Measurements from ENCODE around the gene PPP1R27.

The PPP1R27 gene

DNA sequence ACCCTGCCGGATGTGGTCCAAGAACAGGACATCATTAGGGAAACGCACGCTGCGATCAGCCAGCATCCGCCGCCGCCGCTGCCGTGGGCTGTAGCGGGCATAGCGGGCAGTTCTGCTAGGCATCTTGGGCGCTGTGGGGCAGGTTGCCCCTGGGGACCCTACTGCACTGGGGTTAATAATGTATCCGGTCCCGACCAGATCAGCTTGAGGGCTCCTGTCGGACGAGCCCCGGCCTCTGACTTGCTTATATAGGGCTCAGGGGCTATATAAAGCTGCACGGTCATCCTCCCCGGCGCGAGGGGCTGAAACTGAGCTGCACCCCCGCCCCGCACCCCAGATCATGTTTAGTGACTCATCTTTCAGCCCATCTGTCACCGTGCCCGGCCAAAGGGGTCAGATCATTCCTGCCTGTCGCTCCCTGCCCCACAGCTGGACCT is at the start of gene PPP1R27:
PPP1R27 (minus strand) TSS at position 220 of the 437 bp plus-strand sequence; CDS start at position 123, 97 bp downstream.
- Histone ChIP-seq H3K36me3 (ENCODE audit: control insufficient read depth in 1 of 2, insufficient read depth in 2 of 2, low read length in 2 of 2) (no peaks in the 10 kb centered on the region), H3K4me3 (ENCODE audit: low read depth in 1 of 2, low read length in 2 of 2) (peak within 1 kb of the TSS in 1 of 2 donors; percentile 79), H3K27me3 (ENCODE audit: control insufficient read depth in 1 of 2, insufficient read depth in 2 of 2, low read length in 2 of 2) (no peaks in the 10 kb centered on the region), H3K9me3 (ENCODE audit: control insufficient read depth in 1 of 2, low read length in 2 of 2) (no peaks in the 10 kb centered on the region), H3K9ac (ENCODE audit: low read depth in 1 of 2, low read length in 2 of 2) (peak within 1 kb of the TSS; percentile 69 to 81), H3K4me1 (ENCODE audit: control insufficient read depth in 1 of 2, insufficient read depth in 2 of 2, low read length in 2 of 2) (peaks cover 18 to 20% of the 10 kb centered on the region in 2 donors), H3K27ac (ENCODE audit: low read depth, low read length) (peak within 1 kb of the TSS; percentile 92)

DNA sequence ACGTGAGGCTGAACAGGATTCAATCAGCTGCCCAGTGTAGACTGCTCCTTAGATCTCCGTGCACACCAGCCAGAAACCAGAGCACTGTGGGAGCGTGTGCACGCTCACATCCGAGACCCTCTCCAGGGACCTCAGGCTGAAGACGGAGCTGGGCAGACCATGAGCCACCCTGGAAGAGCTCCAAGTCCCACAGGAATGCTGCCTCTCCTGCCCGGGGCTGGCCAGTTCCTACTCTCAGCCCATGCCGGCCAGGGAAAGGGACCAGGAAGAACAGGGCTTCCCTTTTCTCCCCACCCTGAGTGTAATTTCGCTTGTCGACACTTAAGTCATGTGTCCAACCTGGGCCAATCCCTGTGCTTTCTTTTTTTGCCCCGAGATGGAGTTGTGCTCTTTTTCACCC is 49.7 kb upstream of the PPP1R27 start:
- no peaks in the 10 kb centered on the region for H3K27me3 ChIP-seq (ENCODE audit: control insufficient read depth in 1 of 2, insufficient read depth in 2 of 2, low read length in 2 of 2)
- H3K9me3 ChIP-seq (ENCODE audit: control insufficient read depth in 1 of 2, low read length in 2 of 2) = no peaks in the 10 kb centered on the region
- H3K9ac ChIP-seq (ENCODE audit: low read depth in 1 of 2, low read length in 2 of 2) = no peak overlapping the region
- H3K4me3 ChIP-seq (ENCODE audit: low read depth in 1 of 2, low read length in 2 of 2) = no peak overlapping the region
- peaks cover 0 to 3% of the 10 kb centered on the region in 2 donors for H3K4me1 ChIP-seq (ENCODE audit: control insufficient read depth in 1 of 2, insufficient read depth in 2 of 2, low read length in 2 of 2)
- H3K27ac ChIP-seq (ENCODE audit: low read depth, low read length) = no peak overlapping the region
- peaks cover 35 to 65% of the 10 kb centered on the region in 2 donors for H3K36me3 ChIP-seq (ENCODE audit: control insufficient read depth in 1 of 2, insufficient read depth in 2 of 2, low read length in 2 of 2)

GRCh38 chr17:81879121-81879520 is 44.3 kb upstream of the PPP1R27 start:
- H3K36me3 ChIP-seq (ENCODE audit: control insufficient read depth in 1 of 2, insufficient read depth in 2 of 2, low read length in 2 of 2) = peaks cover 2 to 23% of the 10 kb centered on the region in 2 donors

GRCh38 chr17:81878294-81878693 is 43.4 kb upstream of the PPP1R27 start:
- Histone ChIP-seq H3K9me3 (ENCODE audit: control insufficient read depth in 1 of 2, low read length in 2 of 2) (no peaks in the 10 kb centered on the region), H3K4me3 (ENCODE audit: low read depth in 1 of 2, low read length in 2 of 2) (no peak overlapping the region), H3K27me3 (ENCODE audit: control insufficient read depth in 1 of 2, insufficient read depth in 2 of 2, low read length in 2 of 2) (no peaks in the 10 kb centered on the region), H3K9ac (ENCODE audit: low read depth in 1 of 2, low read length in 2 of 2) (no peak overlapping the region), H3K27ac (ENCODE audit: low read depth, low read length) (no peak overlapping the region), H3K4me1 (ENCODE audit: control insufficient read depth in 1 of 2, insufficient read depth in 2 of 2, low read length in 2 of 2) (no peaks in the 10 kb centered on the region), H3K36me3 (ENCODE audit: control insufficient read depth in 1 of 2, insufficient read depth in 2 of 2, low read length in 2 of 2) (peaks cover 0 to 20% of the 10 kb centered on the region in 2 donors)

More at GRCh38 chr17:81879121-81879520, 44.3 kb upstream of the PPP1R27 start:
- no peak overlapping the region for H3K4me3 ChIP-seq (ENCODE audit: low read depth in 1 of 2, low read length in 2 of 2)
- H3K4me1 ChIP-seq (ENCODE audit: control insufficient read depth in 1 of 2, insufficient read depth in 2 of 2, low read length in 2 of 2) = no peaks in the 10 kb centered on the region
- H3K27ac ChIP-seq (ENCODE audit: low read depth, low read length) = no peak overlapping the region
- no peaks in the 10 kb centered on the region for H3K9me3 ChIP-seq (ENCODE audit: control insufficient read depth in 1 of 2, low read length in 2 of 2)
- no peaks in the 10 kb centered on the region for H3K27me3 ChIP-seq (ENCODE audit: control insufficient read depth in 1 of 2, insufficient read depth in 2 of 2, low read length in 2 of 2)
- no peak overlapping the region for H3K9ac ChIP-seq (ENCODE audit: low read depth in 1 of 2, low read length in 2 of 2)

GRCh38 chr17:81877569-81877968 is 42.7 kb upstream of the PPP1R27 start:
- Histone ChIP-seq H3K36me3 (ENCODE audit: control insufficient read depth in 1 of 2, insufficient read depth in 2 of 2, low read length in 2 of 2) (peaks cover 0 to 20% of the 10 kb centered on the region in 2 donors), H3K27me3 (ENCODE audit: control insufficient read depth in 1 of 2, insufficient read depth in 2 of 2, low read length in 2 of 2) (no peaks in the 10 kb centered on the region), H3K9me3 (ENCODE audit: control insufficient read depth in 1 of 2, low read length in 2 of 2) (no peaks in the 10 kb centered on the region), H3K4me3 (ENCODE audit: low read depth in 1 of 2, low read length in 2 of 2) (no peak overlapping the region), H3K27ac (ENCODE audit: low read depth, low read length) (no peak overlapping the region), H3K4me1 (ENCODE audit: control insufficient read depth in 1 of 2, insufficient read depth in 2 of 2, low read length in 2 of 2) (no peaks in the 10 kb centered on the region), H3K9ac (ENCODE audit: low read depth in 1 of 2, low read length in 2 of 2) (no peak overlapping the region)

GRCh38 chr17:81871387-81872230 is 36.8 kb upstream of the PPP1R27 start:
- peaks cover 35 to 42% of the 10 kb centered on the region in 2 donors for H3K4me1 ChIP-seq (ENCODE audit: control insufficient read depth in 1 of 2, insufficient read depth in 2 of 2, low read length in 2 of 2)
- H3K9me3 ChIP-seq (ENCODE audit: control insufficient read depth in 1 of 2, low read length in 2 of 2) = no peaks in the 10 kb centered on the region

DNA sequence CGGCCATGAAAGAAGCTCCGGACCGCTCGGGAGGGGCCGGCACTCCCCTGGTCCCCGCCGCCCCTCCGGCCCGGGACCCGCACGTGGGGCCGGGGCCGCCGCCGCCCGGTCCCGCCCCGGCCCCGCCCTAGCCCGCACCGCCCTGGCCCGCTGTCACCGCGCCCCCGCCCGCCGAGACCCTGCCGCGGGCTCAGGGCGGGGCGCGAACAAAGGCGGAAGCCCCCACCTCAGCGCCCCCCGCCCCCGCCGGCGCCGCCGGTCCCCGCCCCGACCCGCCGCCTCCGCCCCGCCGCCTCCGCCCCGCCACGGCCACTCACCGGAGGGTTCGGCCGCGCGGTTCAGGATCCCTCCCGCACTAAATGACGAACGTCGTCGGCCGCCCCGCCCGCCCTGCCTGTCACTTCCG is 36.1 kb upstream of the PPP1R27 start, which contains the start of gene ARHGDIA:
ARHGDIA (minus strand) TSS at position 357 of the 406 bp plus-strand sequence. CDS start 1,407 bp downstream, outside the sequence.
- Histone ChIP-seq H3K4me1 (ENCODE audit: control insufficient read depth in 1 of 2, insufficient read depth in 2 of 2, low read length in 2 of 2) (peaks cover 41 to 48% of the 10 kb centered on the region in 2 donors), H3K27me3 (ENCODE audit: control insufficient read depth in 1 of 2, insufficient read depth in 2 of 2, low read length in 2 of 2) (no peaks in the 10 kb centered on the region), H3K4me3 (ENCODE audit: low read depth in 1 of 2, low read length in 2 of 2) (peak within 1 kb of the TSS; percentile 89 to 94), H3K9me3 (ENCODE audit: control insufficient read depth in 1 of 2, low read length in 2 of 2) (no peaks in the 10 kb centered on the region), H3K36me3 (ENCODE audit: control insufficient read depth in 1 of 2, insufficient read depth in 2 of 2, low read length in 2 of 2) (peaks cover 14 to 20% of the 10 kb centered on the region in 2 donors), H3K9ac (ENCODE audit: low read depth in 1 of 2, low read length in 2 of 2) (peak within 1 kb of the TSS; percentile 95 to 97), H3K27ac (ENCODE audit: low read depth, low read length) (peak within 1 kb of the TSS; percentile 93)

More at GRCh38 chr17:81871387-81872230, 36.8 kb upstream of the PPP1R27 start:
- Histone ChIP-seq H3K9ac (ENCODE audit: low read depth in 1 of 2, low read length in 2 of 2) (peak overlapping the region; percentile 82 to 95), H3K36me3 (ENCODE audit: control insufficient read depth in 1 of 2, insufficient read depth in 2 of 2, low read length in 2 of 2) (peaks cover 14 to 20% of the 10 kb centered on the region in 2 donors), H3K27ac (ENCODE audit: low read depth, low read length) (peak overlapping the region; percentile 93), H3K27me3 (ENCODE audit: control insufficient read depth in 1 of 2, insufficient read depth in 2 of 2, low read length in 2 of 2) (no peaks in the 10 kb centered on the region), H3K4me3 (ENCODE audit: low read depth in 1 of 2, low read length in 2 of 2) (peak overlapping the region; percentile 87 to 94)

GRCh38 chr17:81870131-81870980 is 35.5 kb upstream of the PPP1R27 start:
- no peaks in the 10 kb centered on the region for H3K9me3 ChIP-seq (ENCODE audit: control insufficient read depth in 1 of 2, low read length in 2 of 2)
- H3K4me3 ChIP-seq (ENCODE audit: low read depth in 1 of 2, low read length in 2 of 2) = peak overlapping the region; percentile 81 to 89
- peaks cover 14 to 20% of the 10 kb centered on the region in 2 donors for H3K36me3 ChIP-seq (ENCODE audit: control insufficient read depth in 1 of 2, insufficient read depth in 2 of 2, low read length in 2 of 2)
- H3K9ac ChIP-seq (ENCODE audit: low read depth in 1 of 2, low read length in 2 of 2) = peak overlapping the region; percentile 89 to 97
- H3K27ac ChIP-seq (ENCODE audit: low read depth, low read length) = peak overlapping the region; percentile 93
- peaks cover 45 to 55% of the 10 kb centered on the region in 2 donors for H3K4me1 ChIP-seq (ENCODE audit: control insufficient read depth in 1 of 2, insufficient read depth in 2 of 2, low read length in 2 of 2)
- H3K27me3 ChIP-seq (ENCODE audit: control insufficient read depth in 1 of 2, insufficient read depth in 2 of 2, low read length in 2 of 2) = no peaks in the 10 kb centered on the region

GRCh38 chr17:81869221-81870130 is 34.6 kb upstream of the PPP1R27 start:
- H3K9ac ChIP-seq (ENCODE audit: low read depth in 1 of 2, low read length in 2 of 2) = peak overlapping the region; percentile 89 to 97
- H3K27me3 ChIP-seq (ENCODE audit: control insufficient read depth in 1 of 2, insufficient read depth in 2 of 2, low read length in 2 of 2) = no peaks in the 10 kb centered on the region
- H3K9me3 ChIP-seq (ENCODE audit: control insufficient read depth in 1 of 2, low read length in 2 of 2) = no peaks in the 10 kb centered on the region
- peak overlapping the region; percentile 81 to 89 for H3K4me3 ChIP-seq (ENCODE audit: low read depth in 1 of 2, low read length in 2 of 2)
- peaks cover 54 to 64% of the 10 kb centered on the region in 2 donors for H3K4me1 ChIP-seq (ENCODE audit: control insufficient read depth in 1 of 2, insufficient read depth in 2 of 2, low read length in 2 of 2)
- peaks cover 14 to 21% of the 10 kb centered on the region in 2 donors for H3K36me3 ChIP-seq (ENCODE audit: control insufficient read depth in 1 of 2, insufficient read depth in 2 of 2, low read length in 2 of 2)
- H3K27ac ChIP-seq (ENCODE audit: low read depth, low read length) = peak overlapping the region; percentile 93

Data from duodenal mucosa (tissue), 2 donors.